Measurements from ENCODE around the gene KISS1R. TPM values are rescaled to one million over a fixed set of nuclear protein-coding genes. Genes with fewer than 3 reads are reported as not detected.
"Not testable (repeated sequence)": the region's sequence is repeated elsewhere in the genome, so short reads cannot be mapped to it uniquely, and the experiment has no call there.

KISS1R gene
- total RNA-seq, 1 donor from 2014 or later, result 0.92 TPM

GRCh38 chr19:889662-890295 is 27.4 kb upstream of the KISS1R start:
- TF ChIP-seq CTCF (conservative IDR thresholded peaks at IDR 0.05; ENCODE audit: low read depth, low read length), result no peak
- no peak for DNase-seq (ENCODE audit: low read depth)
- H3K4me3 ChIP-seq (ENCODE audit: low read depth, low read length), result no peak overlapping the region

GRCh38 chr19:890831-891230 is 26.3 kb upstream of the KISS1R start:
- no peak overlapping the region for H3K4me3 ChIP-seq (ENCODE audit: low read depth, low read length)
- TF ChIP-seq CTCF (conservative IDR thresholded peaks at IDR 0.05; ENCODE audit: low read depth, low read length), result no peak
- no peak for DNase-seq (ENCODE audit: low read depth)

- DNase-seq (ENCODE audit: low read depth), result not testable (repeated sequence)
- peak overlapping the region; percentile 89 for H3K4me3 ChIP-seq (ENCODE audit: low read depth, low read length)
Measured at GRCh38 chr19:891421-892200, 25.5 kb upstream of the KISS1R start.

- H3K4me3 ChIP-seq (ENCODE audit: low read depth, low read length), result peak overlapping the region; percentile 89
- TF ChIP-seq CTCF (conservative IDR thresholded peaks at IDR 0.05; ENCODE audit: low read depth, low read length), result no peak
- DNase-seq (ENCODE audit: low read depth), result no peak
Measured at GRCh38 chr19:892243-892893, 24.8 kb upstream of the KISS1R start.

GRCh38 chr19:892894-893689 is 24.0 kb upstream of the KISS1R start, which contains the start of the genes MED16 and RNU6-9:
Gene MED16 (minus strand): TSS chr19:893187. CDS start chr19:891131, 2,056 bp downstream.
Gene RNU6-9 (plus strand): TSS chr19:893484.
- DNase-seq (ENCODE audit: low read depth), result peak; percentile 59
- no peak for TF ChIP-seq CTCF (conservative IDR thresholded peaks at IDR 0.05; ENCODE audit: low read depth, low read length)
- H3K4me3 ChIP-seq (ENCODE audit: low read depth, low read length), result peak within 1 kb of the TSS; percentile 89

GRCh38 chr19:896434-896833 is 20.7 kb upstream of the KISS1R start:
- TF ChIP-seq CTCF (conservative IDR thresholded peaks at IDR 0.05; ENCODE audit: low read depth, low read length), result no peak
- no peak overlapping the region for H3K4me3 ChIP-seq (ENCODE audit: low read depth, low read length)
- DNase-seq (ENCODE audit: low read depth), result no peak

- no peak overlapping the region for H3K4me3 ChIP-seq (ENCODE audit: low read depth, low read length)
- no peak for TF ChIP-seq CTCF (conservative IDR thresholded peaks at IDR 0.05; ENCODE audit: low read depth, low read length)
- no peak for DNase-seq (ENCODE audit: low read depth)
Measured at GRCh38 chr19:896999-897398, 20.1 kb upstream of the KISS1R start.
